ENCODE results near the gene POLDIP2.

DNA sequence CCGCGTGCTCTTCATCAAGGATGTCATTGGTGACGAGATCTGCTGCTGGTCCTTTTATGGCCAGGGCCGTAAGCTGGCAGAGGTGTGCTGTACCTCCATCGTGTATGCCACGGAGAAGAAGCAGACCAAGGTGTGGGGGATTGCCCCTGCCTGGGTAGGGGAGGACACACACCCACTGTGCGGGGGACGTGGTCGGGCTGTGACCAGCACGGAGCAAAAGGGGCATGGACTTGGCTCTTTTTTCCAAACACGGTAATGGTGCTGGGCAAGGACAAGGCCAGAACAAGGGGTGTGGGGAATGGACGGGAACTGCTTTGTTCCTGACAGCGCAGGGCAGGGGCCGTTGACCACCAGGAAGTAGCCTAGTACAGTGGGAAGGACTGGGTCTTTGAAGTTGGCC, 15.0 kb downstream of the POLDIP2 start:
- TF ChIP-seq CTCF (IDR thresholded peaks at IDR 0.05), result no peak
- TF ChIP-seq POLR2A (IDR thresholded peaks at IDR 0.05), result no peak

Measured in heart left ventricle (tissue), 13 donors.